HG02588 (cell line): Measurements from ENCODE around the gene FILIP1.
"Not testable (repeated sequence)": the region's sequence is repeated elsewhere in the genome, so short reads cannot be mapped to it uniquely, and the experiment has no call there.

Experiments used
- ATAC-seq: cut with Tn5 transposase; IDR thresholded peaks from one replicate; pipeline ENCODE4 v1.9.1; 2021; ENCODE audit warnings: mild to moderate bottlenecking, moderate library complexity; ENCODE audit not compliant: unreplicated experiment

Gene FILIP1

GRCh38 chr6:75422024-75422639 lies 71.5 kb downstream of the FILIP1 start:
- ATAC-seq = no peak

DNA sequence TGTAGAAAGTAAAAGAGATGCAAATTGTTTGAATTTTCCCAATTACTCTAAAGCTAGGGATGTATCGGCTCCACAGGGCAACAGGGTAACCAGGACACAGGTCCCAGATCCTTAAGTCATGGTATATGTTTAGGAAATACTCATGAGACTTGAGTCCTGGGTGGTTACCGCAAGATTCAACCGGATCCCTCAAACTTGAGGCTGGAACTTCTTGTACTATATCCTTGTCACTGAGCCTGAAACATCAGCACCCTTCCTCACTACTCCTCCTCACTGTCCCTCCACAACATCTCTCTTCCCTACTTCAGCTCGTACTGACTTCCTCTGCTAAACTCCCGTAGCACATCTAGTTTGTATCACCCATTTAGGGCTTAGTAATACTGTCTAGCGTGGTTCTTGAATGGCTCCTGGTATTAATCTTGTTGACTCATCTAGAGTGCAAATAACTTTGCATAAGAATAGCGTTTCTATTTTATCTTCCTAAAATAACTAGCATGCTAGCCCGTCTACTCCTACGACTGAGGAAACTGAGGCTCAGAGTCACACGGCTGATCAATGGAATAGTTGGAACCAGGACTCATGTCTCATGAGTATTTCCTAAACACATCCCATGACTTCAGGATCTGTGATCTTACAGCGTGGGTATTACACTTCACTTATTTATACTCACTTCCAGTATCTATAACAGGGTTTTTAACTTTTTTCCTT lies 72.1 kb downstream of the FILIP1 start:
- no peak for ATAC-seq

- ATAC-seq = no peak
These were observed 73.6 kb downstream of the FILIP1 start for GRCh38 chr6:75419980-75420379.

DNA sequence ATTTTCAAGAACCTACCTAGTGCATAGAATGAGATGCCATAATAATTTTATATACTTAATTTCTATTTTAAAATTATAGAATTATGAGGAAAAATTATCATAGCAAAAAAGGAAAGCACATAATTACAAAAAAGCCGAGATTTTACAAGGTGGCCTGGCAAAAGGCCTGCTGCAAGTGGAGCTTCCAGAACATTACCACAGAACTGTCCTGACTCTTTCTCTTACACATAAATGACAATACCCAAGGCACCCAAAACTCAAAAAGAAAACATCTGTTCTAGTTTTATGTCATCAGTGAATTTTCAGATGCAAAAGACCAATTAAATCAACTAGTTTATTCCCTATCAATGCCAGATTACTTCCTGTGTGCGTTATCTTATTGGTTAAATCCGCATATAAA lies 74.2 kb downstream of the FILIP1 start:
- no peak for ATAC-seq

DNA sequence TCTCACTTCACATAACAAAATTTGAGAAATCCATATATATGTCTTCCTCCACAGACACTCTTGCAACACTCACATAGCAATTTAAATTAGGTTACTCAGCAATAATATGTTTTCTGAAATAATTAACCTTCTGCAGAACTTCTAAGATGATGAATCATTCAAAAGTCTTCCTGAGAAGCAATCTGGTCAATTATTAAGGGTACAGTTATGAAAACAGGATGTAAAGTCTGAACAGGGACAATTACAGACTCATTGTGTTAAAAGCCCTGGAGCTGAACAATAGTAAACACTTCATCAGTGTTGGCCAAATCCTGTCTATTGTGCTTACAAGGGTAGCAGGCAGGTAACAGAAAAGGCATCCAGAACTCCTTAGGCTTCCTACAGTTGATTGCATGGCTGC lies 75.4 kb downstream of the FILIP1 start:
- ATAC-seq = no peak

DNA sequence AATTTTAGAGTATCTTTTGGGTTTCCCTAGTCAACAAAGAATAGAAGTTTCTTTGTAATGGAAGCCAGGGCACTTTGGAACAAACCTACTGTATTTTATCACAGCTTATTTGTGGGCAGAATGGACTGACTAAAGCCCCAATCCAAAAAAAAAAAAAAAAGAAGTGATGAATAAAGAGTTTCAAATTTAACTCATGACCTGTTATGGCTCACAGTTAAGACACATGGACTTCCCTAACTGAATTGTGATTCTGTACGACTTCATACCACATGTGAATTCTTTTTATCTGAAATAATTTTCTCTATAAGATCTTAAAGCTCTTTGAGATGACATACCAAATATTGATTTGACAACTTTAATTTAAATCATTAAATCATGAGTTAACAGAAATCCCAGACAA lies 77.2 kb downstream of the FILIP1 start:
- ATAC-seq = no peak

DNA sequence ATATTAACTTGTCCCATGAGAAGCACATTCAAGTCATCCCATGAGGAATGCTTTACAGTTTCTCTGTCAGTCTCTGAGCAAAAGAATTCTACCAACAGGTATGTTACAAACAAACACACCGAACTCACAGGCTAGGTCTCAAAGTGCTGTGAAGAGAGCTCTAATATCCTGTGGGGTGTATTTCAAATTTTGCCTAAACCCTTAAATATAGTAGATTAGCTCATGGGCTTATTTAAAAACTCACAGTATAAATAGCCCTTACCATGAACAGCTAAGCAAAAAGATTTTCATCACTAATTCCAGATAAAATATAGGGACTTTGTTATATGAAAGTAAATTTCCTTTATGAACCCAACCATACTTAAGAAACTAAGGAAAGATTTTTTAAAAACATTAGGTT lies 77.8 kb downstream of the FILIP1 start:
- ATAC-seq = no peak

DNA sequence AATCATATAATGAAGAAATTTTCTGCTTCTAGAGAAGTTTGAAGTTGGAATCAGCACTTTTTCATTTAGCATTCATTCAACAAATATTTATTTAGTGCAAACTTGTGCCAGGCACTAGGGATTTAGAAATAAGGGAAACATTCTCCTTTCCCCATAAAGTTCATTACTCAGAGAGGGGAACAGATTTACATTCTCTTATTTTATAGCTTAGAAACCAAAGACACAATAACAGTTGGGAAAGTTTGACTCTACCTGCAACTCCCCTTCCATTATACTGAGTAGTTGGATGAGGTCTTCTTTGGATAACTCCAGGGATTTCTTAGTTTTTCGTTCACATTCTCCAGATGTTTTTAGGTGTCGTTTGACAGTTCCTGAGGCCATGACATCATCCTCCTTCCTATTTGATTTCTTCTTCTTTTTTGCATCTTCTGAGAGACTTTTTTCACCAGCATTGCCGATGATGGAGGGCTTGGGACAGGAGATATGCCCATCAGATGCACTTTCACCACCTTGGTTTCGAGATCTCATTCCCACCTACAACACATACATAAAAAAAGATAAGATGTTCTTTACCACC lies 79.1 kb downstream of the FILIP1 start:
- ATAC-seq = no peak

- no peak for ATAC-seq
These were observed 80.5 kb downstream of the FILIP1 start for GRCh38 chr6:75412969-75413662.

DNA sequence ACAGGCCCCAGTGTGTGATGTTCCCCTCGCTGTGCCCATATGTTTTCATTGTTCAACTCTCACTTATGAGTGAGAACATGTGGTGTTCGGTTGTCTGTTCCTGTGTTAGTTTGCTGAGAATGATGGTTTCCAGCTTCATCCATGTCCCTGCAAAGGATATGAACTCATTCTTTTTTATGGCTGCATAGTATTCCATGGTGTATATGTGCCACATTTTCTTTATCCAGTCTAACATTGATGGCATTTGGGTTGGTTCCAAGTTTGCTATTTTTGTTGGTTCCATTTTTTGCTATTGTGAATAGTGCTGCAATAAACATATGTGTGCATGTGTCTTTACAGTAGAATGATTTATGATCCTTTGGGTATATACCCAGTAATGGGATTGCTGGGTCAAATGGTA lies 83.0 kb downstream of the FILIP1 start:
- not testable (repeated sequence) for ATAC-seq

GRCh38 chr6:75409928-75410327 lies 83.7 kb downstream of the FILIP1 start:
- ATAC-seq = no peak

DNA sequence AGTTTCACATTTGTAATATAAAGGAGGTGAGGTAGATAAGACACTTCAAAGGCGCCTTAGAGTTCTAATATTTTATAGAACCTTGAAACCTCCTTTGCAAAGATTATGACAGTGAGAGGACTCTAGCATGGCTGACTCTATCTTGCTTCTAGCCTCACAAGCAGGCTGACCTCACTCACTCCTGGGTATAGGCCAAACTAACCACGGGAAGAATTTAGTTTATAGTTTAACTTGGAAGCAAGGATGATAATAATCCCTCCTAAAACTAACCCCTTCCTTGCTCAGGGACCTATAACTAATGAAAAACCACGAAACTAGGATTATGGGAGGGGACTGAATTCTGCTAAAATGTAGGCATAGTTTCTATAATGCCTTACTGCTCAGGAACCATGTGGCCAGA lies 84.3 kb downstream of the FILIP1 start:
- no peak for ATAC-seq

DNA sequence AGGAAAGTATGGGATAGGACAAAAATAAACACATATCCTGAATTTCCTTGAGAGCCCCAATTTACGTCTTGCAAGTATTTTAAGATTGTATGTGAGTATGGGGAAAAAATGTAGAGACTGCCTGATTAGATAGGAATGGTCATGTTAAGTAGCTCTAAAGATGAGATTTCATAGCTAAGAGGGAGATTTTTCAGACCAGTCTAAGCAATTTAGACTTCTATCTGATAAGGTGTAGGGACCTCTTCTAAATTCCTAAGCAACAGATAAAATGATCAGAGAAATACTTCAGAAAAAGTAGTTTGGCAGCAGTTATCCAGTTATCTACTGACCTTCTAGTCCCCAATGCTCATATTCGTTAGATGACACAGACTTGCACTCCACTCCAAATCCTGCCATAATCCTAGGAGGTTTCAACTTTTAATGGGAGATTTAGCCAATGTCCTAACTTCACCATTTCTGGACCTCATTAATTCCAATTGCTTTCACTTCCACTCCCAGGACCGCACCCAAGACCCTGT lies 90.0 kb downstream of the FILIP1 start:
- no peak for ATAC-seq

DNA sequence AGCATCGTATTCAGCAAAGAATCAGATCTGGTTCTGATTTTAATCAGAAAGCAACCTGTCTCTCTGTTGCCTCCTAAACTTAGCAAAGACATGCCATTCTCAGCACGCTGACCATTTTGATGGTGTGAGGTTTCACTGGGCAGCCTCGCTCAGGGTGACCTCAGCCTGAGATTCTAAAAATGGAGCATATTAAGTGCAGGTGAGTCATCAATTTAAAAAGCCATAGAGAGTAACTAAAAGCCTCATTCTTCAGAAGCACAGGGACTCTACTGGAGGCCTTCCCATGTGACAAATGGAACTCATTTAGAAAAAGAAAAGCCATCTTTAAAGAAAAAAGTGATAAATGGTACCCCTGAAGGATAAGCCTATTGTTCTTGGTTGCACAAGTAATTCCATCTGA lies 91.3 kb downstream of the FILIP1 start:
- ATAC-seq = no peak

GRCh38 chr6:75397656-75398465 lies 95.7 kb downstream of the FILIP1 start:
- ATAC-seq = no peak

- no peak for ATAC-seq
These were observed 96.4 kb downstream of the FILIP1 start for GRCh38 chr6:75397171-75397570.

DNA sequence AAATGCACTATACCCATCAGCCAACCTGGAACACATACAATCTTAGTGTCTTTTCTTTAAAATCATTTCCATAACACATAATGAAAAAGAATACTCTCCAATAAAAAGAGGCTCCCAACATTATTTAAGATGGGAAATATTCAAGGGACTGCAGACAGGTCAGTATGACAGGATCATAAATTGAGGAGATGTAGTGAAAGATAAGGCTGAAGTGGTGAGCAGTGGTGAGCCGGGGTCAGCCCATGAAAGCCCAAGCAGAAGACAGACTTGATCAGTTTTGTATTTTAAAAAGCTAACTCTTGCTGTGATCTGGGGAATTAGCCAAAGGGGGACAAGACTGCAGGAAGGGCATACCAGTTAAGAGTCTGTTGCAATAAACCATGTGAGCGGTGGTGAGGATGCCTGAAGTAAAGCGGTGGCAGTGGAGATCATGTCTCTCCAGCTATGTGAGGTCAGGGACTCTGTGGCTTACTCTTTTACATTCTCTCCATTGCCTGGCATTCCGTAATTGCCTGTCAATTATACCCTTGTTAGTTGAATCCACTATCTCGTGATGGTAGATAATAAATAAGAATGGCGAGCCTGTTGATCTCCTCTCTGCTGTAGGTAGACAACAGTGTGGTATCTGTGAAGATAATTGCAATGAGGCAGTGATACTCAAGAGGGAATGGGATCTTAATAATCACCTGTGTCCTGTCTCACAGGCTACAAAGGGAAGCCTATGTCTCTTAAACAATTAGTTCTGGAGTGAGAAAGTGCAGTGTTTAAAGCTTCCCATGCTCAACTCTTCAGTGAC lies 97.4 kb downstream of the FILIP1 start:
- no peak for ATAC-seq

- ATAC-seq = no peak
These were observed 99.8 kb downstream of the FILIP1 start for GRCh38 chr6:75393806-75394205.

DNA sequence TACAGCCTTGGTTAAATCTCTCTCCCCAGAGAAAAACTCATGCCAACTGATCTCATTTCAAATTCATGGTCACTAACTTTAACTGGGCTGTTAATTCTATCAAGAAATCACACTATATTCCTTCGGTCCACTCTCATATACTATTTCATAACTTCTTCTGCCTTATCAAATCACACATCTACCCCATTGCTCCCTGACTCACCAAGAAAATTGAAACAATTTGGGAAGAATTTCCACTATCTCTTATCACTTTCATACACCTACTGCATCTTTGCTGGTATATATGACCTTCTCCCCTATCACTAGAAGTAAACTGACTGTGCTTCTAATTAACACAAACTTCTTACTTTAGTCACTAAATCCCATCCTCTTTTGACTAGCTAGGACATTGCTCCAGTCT lies 102.3 kb downstream of the FILIP1 start:
- no peak for ATAC-seq
